ENCODE data around the gene TRAPPC10.
"Not testable (repeated sequence)": the region's sequence is repeated elsewhere in the genome, so short reads cannot be mapped to it uniquely, and the experiment has no call there.

GRCh38 chr21:44145616-44146015 is 133.5 kb downstream of the TRAPPC10 start:
- not testable (repeated sequence) for TF ChIP-seq MAX (IDR thresholded peaks at IDR 0.05; ENCODE audit: low read depth); CTCF (IDR thresholded peaks at IDR 0.05); GABPA (IDR thresholded peaks at IDR 0.05; ENCODE audit: low read depth); EZH2phosphoT487 (IDR thresholded peaks at IDR 0.05; ENCODE audit: borderline replicate concordance, low read depth); ELF1 (IDR thresholded peaks at IDR 0.05); POLR2AphosphoS5 (IDR thresholded peaks at IDR 0.05; ENCODE audit: low read depth, low read length); FOXJ3 (CRISPR knock-in tag; IDR thresholded peaks at IDR 0.05); SIN3A (IDR thresholded peaks at IDR 0.05; ENCODE audit: borderline replicate concordance, low read depth, low read length); MEF2A (IDR thresholded peaks at IDR 0.05; ENCODE audit: borderline replicate concordance, low read depth)
